Stimulated activated CD8-positive, alpha-beta memory T cell treated with anti-CD3 and anti-CD28 coated beads, Interleukin-2, amount 100 ng/mL, for 1 hour (primary cell): ENCODE measurements around the gene ATAD3A.
"Not testable (repeated sequence)": the region's sequence is repeated elsewhere in the genome, so short reads cannot be mapped to it uniquely, and the experiment has no call there.

Experiments
- DNase-seq, 2 donors: peaks; one replicate each; pipeline ENCODE4 v3.0.0-alpha.2; 2020; ENCODE audit warnings: low read depth in 2 of 2

The ATAD3A gene

GRCh38 chr1:1554926-1555915 is 43.3 kb downstream of the ATAD3A start:
- no peak for DNase-seq

GRCh38 chr1:1556505-1556904 is 44.5 kb downstream of the ATAD3A start:
- no peak for DNase-seq

GRCh38 chr1:1556961-1557360 is 45.0 kb downstream of the ATAD3A start:
- DNase-seq = not testable (repeated sequence)

- not testable (repeated sequence) for DNase-seq
Observed at GRCh38 chr1:1557688-1558087, 45.7 kb downstream of the ATAD3A start.

GRCh38 chr1:1558591-1558990 is 46.6 kb downstream of the ATAD3A start:
- no peak for DNase-seq

GRCh38 chr1:1559066-1559465 is 47.1 kb downstream of the ATAD3A start:
- DNase-seq = no peak

GRCh38 chr1:1560178-1560577 is 48.2 kb downstream of the ATAD3A start:
- DNase-seq = no peak

- no peak for DNase-seq
Observed at GRCh38 chr1:1561801-1562470, 50.0 kb downstream of the ATAD3A start.

- DNase-seq = no peak
Observed at GRCh38 chr1:1562556-1563195, 50.7 kb downstream of the ATAD3A start.

- DNase-seq = no peak
Observed at GRCh38 chr1:1563688-1564087, 51.7 kb downstream of the ATAD3A start.

- no peak for DNase-seq
Observed at GRCh38 chr1:1564268-1564667, 52.3 kb downstream of the ATAD3A start.

GRCh38 chr1:1565340-1565739 is 53.4 kb downstream of the ATAD3A start:
- DNase-seq = no peak

- DNase-seq = no peak
Observed at GRCh38 chr1:1567152-1567875, 55.4 kb downstream of the ATAD3A start.

- DNase-seq = no peak
Observed at GRCh38 chr1:1567891-1568291, 55.9 kb downstream of the ATAD3A start.

- no peak for DNase-seq
Observed at GRCh38 chr1:1569341-1569740, 57.4 kb downstream of the ATAD3A start.

- peak; percentile 50 to 53 for DNase-seq
Observed at GRCh38 chr1:1573843-1574720, 62.1 kb downstream of the ATAD3A start.

GRCh38 chr1:1574721-1575537 is 63.0 kb downstream of the ATAD3A start, which contains the start of gene SSU72:
Gene SSU72, minus strand, starts transcription at chr1:1574863. Its CDS starts 306 bp downstream, at chr1:1574557.
- peak; percentile 86 to 87 for DNase-seq

- no peak for DNase-seq
Observed at GRCh38 chr1:1577367-1578011, 65.5 kb downstream of the ATAD3A start.

GRCh38 chr1:1578371-1578940 is 66.5 kb downstream of the ATAD3A start:
- DNase-seq = no peak
